ENCODE measurements around the gene FLAD1.
A peak's percentile ranks its signal among the peaks of the same experiment; 100 is the strongest.
"Not testable (repeated sequence)": the region's sequence is repeated elsewhere in the genome, so short reads cannot be mapped to it uniquely, and the experiment has no call there.

The FLAD1 gene

DNA sequence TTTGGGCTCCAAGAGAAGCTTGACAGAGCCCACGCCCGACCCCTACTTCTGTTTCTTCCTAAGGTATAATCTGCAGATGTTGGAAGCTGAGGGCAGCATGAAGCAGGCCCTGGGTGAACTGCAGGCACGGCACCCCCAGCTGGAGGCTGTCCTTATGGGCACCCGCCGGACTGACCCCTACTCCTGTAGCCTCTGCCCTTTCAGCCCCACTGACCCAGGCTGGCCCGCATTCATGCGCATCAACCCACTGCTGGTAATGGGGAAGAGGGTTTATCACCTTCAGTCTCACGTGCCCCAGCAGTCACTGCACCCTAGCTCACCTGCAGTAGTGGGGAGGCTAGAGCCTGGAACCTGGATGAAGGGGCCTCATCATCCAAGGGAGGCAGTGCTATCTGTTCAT is 7.1 kb downstream of the FLAD1 start:
- no peak for DNase-seq (ENCODE audit: low spot score)

DNA sequence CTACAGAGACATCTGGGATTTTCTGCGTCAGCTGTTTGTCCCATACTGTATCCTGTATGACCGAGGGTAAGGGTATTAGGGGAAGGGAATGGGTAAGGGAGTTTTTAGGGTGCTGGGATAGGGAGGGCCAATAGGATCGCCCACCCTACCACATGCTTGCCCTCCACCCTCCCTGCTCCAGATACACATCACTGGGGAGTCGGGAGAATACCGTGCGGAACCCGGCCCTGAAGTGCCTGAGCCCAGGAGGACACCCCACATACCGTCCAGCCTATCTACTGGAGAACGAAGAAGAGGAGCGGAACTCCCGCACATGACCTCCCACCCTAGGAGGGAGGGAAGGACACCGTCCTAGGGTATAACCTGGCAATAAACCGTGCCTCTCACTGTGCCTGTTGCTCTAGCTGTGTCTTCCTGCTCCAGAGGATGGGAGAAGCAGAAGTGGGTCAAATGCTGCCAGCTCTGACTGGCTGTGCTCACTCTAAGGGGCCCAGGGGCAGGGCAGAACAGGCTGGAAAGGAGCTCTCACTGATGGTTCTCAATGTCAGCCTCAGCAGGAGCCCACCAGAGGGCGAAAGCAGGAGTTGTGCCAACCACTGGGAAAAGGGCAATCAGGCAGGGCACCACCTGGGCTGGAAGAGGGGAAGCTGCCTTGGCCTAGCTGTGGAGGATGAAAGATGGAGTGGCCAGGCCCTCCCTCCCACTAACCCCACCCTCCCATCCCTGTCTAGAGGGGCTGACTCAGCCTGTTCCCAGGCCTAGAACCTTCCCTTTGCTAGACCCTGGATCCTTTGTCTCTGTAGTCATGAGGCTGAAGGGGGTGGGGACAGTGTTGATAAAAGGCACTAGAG is 9.8 kb downstream of the FLAD1 start:
- DNase-seq (ENCODE audit: low spot score), result no peak

DNA sequence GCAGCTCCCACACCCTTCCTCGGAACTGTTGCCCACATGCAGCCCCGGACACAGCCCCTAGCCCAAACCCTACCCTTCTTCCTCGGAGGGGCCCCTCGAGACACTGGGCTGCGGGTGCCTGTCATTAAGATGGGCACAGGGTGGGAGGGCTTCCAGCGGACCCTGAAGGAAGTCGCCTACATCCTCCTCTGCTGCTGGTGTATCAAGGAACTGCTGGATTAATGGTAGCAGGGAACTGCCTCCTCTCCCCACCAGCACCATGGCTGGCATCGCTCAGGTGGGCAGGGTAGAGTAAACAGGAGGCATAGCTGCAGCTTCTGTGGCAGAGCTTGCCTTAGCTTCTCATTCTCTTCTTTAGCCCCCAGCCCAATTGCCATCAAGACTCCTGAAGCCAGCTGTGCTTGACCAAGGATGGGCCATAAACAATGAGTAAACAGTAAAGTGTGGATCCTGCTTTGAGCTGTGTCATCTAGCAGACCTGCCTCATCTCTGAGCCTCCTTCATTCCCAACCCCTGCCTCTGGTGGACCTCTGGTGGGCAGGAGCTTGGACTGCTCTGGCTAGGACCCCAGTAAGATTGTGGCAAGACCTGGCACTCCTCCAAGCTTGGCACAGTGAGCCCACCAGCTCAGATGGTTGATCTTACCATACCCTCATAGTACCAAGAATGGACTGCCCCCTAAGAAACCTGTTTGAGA is 10.6 kb downstream of the FLAD1 start, which contains the start of gene LENEP:
TSS of gene LENEP (plus strand) at position 15 of the 697 bp plus-strand sequence. CDS start at position 37, 22 bp downstream.
- no peak for DNase-seq (ENCODE audit: low spot score)

DNA sequence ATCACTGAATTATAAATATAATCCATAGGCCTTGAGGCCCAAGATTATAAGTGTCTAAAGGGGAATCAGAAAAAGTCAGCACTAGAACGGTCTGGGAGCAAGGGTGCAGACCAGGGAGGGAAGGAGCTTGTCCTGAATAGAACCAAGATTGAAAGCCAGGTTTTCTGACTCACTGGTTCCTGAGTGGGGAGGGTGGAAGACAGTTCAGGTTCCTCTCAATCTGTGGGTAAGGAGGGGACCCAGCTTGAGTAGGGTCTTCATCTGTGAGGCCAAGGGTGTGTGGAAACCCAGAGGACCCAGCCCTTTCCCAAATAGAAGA is 11.1 kb downstream of the FLAD1 start:
- DNase-seq (ENCODE audit: low spot score), result no peak

DNA sequence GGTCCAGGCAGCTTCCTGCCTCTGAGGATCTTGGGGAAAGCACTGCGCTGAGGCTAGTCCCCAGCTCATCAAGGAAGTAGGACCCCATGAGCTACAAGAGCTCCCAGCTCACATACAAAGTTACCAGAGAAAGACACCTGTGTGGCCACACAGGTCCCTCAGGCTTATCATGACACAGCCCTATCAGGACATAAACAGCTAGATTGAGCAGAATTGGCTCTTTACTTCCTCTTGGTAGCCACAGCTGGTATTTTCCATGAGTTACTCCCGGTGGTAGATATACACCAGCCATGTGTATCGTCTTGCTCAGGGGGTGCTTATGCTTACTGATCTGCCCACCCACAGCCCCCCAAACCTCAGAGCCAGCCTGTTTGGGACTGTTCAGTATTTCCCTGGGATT is 11.4 kb downstream of the FLAD1 start:
- no peak for DNase-seq (ENCODE audit: low spot score)

DNA sequence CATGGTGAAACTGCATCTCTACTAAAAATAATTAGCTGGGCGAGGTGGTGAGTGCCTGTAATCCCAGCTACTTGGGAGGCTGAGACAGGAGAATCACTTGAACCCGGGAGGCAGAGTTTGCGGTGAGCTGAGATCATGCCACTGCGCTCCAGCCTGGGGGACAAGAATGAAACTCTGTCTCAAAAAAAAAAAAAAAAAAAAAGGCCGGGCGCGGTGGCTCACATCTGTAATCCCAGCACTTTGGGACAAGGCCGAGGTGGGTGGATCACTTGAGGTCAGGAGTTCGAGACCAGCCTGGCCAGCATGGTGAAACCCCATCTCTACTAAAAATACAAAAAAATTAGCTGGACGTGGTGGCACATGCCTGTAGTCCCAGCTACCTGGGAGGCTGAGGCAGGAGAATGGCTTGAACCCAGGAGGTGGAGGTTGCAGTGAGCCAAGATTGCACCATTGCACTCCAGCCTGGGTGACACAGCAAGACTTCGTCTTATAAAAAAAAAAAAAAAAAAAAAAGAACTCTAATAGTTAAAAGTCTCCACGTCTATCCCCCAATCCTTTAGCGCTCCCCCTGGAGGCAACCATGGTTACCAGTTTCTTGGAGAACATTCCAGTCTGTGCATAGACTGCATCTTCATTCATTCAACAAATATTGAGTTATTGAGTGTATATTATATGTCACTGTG is 12.3 kb downstream of the FLAD1 start:
- DNase-seq (ENCODE audit: low spot score), result not testable (repeated sequence)

DNA sequence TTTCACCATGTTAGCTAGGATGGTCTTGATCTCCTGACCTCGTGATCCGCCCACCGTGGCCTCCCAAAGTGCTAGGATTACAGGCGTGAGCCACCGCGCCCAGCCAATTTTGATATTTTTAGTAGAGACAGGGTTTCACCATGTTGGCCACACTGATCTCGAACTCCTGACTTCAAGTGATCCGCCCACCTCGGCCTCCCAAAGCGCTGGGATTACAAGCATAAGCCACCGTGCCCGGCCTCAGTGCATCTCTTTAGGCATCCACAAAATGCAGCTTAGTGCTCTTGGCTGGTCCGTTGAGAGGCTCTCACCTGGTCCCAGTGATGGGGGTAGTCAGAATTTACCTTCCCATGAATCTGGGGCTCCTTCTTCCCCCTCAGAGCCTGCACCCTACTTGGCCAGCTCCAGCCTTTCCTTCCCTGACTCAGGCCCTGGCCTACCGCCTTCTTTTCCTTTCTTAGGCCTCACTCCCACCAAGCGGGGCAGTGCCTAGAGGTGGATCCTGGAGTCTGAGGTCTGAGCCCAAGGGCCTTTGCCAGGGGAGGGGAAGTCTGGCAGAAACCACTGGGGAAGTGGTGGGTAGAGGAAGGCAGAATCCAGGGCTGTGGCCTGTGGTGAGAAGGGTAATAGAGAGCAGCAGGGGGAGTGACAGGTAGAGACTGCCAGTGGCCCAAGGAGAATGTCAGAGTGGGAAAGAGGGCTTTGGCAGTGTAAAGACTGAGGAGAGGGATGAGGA is 14.0 kb downstream of the FLAD1 start:
- DNase-seq (ENCODE audit: low spot score), result no peak

DNA sequence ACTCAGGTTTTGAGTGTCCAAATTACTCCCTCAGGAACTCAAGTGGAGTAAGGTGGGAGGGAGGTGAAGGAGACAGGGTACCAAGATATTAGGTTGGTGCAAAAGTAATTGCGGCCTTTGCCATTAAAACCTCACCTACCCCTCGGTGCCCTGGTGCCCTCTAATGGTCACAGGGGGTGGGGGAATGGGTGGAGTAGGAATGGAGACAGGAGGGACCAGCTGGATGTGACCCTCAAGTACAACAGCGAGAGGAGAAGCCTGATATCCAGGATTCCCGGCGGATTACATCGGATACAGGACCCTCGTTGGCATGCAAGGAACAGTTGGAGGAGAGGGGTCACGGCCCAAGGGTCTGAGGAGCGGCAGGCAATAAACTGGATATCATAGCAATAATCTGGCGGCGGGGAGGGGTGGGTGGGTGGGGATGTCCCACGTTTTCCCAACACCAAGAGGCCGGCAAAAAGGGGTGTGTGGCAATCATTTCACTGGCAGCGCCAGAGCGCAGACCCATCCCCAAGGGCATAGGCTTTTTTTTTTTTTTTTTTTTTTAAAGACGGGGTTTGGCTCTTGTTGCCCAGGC is 15.1 kb downstream of the FLAD1 start:
- DNase-seq (ENCODE audit: low spot score), result no peak

DNA sequence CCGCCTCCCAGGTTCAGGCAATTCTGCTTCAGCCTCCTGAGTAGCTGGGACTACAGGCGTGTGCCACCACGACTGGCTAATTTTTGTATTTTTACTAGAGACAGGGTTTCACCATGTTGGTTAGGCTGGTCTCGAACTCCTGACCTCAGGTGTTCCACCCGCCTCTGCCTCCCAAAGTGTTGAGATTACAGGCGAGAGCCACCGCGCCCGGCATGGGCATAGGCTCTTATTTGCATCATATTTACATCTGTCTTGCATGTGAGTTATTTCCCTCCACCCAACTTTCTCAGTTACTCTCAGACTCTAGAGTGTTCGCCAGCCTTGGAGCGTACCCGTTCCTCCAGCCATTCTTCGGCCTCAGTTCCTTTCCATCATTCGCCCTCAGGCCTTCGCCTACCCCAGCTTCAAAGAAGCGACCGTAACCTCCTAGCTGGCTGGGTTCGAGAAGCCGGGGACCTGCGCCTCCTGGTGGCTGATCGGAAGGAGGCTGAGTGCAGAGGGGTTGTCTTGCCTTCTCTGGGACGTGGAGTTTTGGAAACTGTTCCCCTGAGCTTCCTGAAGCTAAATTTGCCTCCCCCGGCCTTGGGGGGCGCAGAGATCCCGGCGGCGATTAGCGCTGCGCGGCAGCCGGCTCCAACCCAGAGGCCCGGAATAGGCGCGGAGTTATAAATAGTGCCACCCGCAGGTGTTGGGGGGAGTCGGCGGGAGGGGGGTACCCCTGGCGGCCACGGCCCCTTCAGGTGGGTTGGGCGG is 15.8 kb downstream of the FLAD1 start:
- DNase-seq (ENCODE audit: low spot score), result no peak

DNA sequence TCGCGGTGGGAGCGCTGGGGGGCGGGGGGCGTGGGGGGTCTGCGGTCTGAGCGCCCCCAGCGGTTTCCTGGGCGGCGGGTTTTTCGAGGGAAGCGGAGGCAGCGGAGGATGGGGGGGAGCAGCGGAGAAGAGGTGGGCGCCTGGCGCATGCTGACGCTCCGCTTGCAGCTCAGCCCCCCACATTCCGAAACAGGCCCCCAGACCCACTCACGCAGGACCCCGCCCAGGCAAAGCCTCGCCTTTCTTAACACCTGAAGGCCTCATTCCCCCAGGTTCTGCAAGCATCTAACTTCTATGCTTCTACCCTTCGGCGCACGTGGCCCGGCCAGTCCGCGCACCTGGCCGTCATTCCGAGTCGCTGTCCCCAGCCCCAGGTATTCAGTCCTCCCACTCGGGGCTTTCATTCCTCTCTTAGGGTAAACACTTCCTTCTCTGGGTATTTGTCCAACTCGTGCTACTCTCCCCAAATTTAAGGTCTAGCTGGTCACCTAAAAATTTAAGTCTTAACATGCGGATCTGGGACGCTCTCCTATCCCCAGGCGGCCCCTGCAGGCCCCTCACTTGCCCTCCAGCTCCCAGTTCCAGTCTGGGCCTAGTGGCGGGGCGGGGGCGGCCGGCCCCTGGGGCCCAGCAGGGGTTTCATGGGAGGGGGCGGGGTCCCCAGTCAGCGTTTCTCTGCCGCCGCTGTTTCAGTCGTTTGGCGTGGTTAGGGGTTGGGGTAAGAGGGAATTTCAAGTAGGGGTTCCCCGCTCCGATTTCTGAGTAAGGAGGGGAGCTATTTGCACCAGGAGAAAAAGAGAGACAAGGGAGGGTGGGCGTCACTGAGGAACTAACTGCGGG is 16.6 kb downstream of the FLAD1 start:
- no peak for DNase-seq (ENCODE audit: low spot score)

DNA sequence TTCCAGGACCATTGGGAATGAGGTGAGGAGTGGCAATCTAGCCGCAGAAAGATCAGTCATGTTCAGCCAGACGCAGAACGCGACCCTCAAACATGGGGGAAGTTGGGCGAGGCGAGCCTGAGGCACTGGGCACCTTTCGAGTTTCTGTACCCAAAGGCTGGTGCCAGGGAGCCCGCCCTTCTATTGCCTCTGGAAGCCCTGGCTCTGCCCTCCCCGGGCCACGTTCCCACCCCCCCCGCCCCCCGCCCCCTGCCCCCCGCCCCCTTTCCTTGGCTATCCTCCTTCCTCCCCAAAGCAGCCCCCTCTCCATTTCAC is 17.2 kb downstream of the FLAD1 start:
- no peak for DNase-seq (ENCODE audit: low spot score)

DNA sequence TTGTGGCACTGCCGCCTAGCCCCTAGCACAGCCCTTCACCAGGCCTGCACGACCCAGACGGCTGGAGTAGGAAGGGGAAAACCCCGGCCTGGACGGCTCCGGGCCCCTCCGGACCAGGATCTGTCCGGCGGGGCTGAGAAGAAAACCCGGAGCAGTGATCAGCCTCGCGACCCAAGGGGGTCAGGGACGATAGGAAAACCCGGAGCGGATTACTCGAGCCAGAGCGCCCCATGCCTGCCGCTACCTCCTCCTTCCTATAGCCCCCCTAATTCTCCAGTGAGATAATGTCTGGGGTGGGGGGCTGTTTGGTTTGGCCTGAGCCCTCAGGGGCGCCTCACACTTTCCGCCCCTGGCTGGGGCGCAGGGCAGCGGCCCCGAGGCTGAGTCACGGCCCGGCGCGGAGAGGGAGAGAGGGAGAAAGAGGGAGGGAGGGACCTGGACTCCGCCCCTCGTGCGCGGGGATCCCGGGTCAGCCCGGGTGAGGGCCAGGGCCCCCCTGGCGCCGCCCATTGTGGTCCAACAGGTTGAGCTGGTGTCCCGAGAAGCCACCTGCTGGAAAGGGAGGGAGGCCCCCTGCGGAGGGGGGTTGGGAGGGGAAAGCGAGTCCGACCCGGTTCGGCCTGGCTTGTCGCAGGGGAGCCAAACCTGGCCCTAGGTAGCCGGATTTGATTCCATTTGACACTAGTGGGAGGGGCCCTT is 17.7 kb downstream of the FLAD1 start:
- DNase-seq (ENCODE audit: low spot score), result peak; percentile 60

DNA sequence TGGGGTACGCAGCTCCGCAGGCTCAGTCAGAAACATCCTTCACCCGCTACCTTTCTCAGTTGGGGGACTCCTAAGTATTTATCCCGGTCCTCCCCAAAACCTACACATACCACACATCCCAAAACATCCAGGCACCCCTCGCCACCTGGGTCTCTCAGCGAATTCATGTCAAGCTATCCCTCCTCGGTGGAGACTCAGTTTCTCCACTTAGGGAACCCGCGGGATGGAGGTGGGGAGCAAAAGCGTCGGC is 18.2 kb downstream of the FLAD1 start:
- no peak for DNase-seq (ENCODE audit: low spot score)

DNA sequence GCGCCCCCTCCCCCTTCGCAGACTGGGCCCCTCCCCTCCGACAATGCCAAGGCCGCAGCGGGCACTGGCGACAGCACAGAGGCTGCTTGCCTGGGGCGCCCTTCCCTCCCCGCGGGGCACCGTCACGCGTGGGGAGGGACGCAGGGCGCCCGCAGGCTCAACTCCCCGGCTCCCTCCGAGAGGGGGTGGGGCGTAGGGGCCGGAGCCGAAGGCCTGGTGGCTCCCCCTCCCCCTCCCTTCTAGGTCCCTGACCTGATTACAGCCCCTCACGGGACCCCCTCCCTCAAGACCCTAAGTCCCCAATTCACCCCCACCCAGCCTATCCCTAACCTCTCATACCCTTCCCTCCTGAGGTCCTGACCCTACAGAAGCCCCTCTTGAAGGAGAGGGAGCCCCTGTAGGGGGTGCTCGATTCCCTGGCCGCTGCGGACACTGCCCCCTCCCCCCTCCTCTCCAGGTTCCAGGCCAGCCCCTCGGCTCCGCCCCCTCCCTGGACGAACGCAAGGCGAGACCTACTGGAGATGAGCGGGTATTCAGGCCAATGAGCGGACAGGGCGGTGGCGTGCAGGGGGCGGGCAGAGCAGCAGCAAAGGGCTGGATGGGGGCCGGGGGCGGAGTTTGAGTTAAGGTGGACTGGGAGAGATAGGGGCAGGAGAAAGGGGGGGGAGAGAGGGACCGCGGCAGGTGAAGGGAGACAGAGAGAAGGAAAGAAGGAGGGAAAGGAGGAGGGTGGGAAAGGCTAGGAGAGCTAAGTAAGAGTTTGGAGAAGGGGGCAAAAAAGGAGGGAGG is 18.7 kb downstream of the FLAD1 start:
- peak; percentile 98 for DNase-seq (ENCODE audit: low spot score)

DNA sequence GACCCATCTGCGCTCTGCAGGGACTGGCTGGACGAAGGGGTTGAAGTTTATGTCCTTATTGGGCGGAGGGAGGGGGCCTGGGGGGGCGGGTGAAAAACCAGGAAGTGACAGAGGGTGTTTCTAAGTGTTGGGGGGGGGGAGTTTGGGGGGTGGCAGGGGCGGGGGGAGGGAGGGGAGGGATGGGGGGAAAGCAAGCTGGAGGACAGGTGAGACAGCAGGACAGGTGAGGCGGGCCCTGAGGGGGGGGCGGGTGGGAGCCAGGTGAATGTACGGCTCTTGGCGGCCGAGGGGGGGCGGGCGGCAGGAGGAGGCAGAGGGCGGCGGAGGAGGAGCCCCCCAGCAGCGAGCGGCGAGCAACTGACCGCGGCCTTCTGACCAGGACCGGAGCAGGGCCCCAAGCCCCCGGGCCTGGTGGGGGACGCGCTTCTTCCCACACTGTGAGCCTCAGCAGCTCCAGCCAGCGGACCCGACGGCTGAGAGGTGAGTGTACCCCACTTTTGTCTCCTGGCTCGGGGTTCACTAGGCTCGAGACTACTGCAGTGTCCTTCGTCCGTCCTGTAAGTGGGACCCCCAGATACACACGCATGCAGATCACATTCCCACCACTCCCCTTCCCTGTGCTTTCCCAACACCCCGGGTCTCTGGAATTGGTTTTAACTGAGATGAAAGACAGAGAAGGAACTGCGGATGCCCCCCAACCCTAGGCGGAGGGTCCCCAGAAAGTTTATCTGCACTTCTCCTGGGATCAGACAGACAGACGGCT is 19.5 kb downstream of the FLAD1 start, which contains the start of gene ZBTB7B:
TSS of gene ZBTB7B (plus strand) at position 339 of the 763 bp plus-strand sequence. CDS start 11,859 bp downstream, outside the sequence.
- no peak for DNase-seq (ENCODE audit: low spot score)

DNA sequence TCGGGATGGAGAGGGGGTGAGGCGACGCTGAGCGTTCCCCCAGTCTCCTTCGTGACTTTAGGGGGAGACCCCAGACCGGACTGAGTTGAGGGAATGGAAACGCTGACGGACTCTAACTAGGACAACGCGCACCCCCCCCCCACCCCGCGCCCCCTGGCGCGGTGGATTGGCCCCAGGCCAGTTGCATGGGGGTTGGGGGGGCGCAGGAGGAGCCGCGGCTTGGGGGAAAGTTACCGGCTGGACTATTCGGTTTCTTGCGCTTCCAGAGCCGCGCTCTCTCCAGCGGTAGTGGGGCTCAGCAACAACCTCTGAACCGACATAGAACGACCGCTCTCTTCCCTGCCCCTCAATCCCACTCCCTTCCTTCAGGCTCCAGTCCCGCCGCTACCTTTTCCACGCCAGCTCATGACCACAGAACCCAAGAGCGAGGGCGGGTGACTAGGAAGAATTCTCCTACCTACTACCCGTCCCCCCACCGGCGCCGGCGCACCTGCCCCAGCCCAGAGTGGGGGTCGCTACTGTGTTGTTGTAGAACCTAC is 20.2 kb downstream of the FLAD1 start:
- DNase-seq (ENCODE audit: low spot score), result no peak

DNA sequence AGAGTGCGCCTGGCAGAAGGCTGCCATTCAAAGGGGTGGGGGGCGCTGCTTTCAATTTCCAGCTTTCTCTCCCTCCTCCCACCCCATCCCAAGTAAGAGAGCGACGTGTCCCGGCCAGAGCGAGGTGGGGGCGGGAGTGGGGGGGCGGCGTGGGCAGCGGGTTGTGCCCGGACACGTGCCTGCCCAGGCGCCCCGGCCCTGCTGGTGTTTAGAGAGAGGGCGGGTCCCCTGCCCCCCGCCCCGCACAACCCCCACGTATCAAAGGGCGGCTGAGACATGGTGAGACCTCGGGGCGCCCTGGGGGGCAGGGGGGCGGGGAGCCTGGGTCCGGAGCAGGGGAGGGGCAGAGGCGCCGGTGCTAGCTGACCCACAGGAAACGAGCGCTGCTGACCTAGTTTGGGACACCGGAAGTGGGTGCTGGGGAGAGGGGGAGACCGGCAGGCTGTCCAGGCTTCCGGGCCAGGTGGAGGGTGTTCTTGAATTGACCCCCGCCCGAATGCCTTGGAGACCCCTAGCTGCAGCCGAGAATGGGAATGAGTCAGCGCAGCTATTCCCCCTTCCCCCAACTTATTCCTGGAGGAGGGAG is 20.7 kb downstream of the FLAD1 start:
- DNase-seq (ENCODE audit: low spot score), result peak; percentile 56

Data from kidney capillary endothelial cell (primary cell).